Measurements from ENCODE around the gene CCR4.
"Not testable (repeated sequence)": the region's sequence is repeated elsewhere in the genome, so short reads cannot be mapped to it uniquely, and the experiment has no call there.

The CCR4 gene

GRCh38 chr3:32951410-32951811 lies at the start of gene CCR4:
CCR4 (plus strand) TSS chr3:32951644; CDS start chr3:32953423, 1,779 bp downstream.
- no peak for DNase-seq

- not testable (repeated sequence) for DNase-seq
Measured at GRCh38 chr3:32902887-32903371, 48.5 kb upstream of the CCR4 start.

GRCh38 chr3:32903953-32904352 lies 47.5 kb upstream of the CCR4 start:
- DNase-seq: no peak

DNA sequence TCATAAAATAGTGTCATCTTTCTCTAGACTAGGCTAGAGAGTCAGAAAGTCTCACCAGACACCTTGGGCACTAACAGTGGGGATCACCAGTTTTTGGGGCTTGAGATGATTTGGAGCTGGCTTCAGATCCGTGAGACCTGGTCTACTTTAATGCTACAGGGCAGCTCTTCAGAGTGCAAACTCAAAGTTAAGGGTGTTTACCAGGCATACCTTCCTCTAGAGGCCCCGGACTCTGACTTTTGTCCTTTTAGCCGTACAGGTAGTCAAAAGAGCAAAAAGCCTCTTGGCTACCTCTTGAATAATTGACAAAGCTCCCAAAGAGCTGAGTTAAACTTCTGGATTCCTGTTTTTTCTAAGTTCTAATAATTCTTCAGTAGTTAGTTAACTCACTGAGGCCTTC lies 41.4 kb upstream of the CCR4 start:
- DNase-seq: no peak

DNA sequence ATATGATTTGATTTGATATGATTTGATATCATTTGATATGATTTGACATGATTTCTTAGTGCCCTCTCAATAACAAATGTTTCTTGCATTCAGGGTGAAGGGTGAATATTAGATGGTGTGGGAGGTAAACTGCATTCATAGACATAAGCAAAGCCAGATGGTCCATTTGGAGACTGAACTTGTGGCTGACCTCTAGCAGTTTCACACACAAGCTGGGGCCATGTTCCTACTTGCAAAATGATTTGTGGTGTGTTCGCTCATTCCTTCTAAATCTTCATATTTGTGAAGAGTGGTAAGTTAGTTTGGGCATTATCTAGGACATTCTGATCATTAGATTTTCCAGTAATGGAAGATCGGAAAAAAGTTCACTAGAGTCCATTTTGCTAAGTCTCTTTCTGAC lies 40.5 kb upstream of the CCR4 start:
- no peak for DNase-seq

DNA sequence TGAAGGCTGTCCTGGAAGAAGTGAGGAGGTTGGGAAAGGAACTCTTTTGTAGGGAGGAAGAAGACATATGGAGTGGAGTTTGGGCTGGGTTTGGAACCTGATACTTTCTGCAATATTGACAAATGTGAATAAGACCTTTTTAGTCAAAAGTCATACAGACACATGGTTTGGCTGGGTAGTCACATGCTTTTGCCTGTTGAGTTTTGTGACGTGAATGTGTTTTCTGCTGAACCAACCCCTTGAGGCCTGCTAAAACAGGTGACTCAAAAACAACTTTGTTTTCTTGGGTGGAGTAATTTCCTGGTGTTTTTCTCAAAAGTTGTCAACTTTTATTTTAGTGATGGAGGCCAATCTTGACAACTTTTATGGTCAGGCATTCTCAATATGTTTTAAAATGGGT lies 39.4 kb upstream of the CCR4 start:
- no peak for DNase-seq

DNA sequence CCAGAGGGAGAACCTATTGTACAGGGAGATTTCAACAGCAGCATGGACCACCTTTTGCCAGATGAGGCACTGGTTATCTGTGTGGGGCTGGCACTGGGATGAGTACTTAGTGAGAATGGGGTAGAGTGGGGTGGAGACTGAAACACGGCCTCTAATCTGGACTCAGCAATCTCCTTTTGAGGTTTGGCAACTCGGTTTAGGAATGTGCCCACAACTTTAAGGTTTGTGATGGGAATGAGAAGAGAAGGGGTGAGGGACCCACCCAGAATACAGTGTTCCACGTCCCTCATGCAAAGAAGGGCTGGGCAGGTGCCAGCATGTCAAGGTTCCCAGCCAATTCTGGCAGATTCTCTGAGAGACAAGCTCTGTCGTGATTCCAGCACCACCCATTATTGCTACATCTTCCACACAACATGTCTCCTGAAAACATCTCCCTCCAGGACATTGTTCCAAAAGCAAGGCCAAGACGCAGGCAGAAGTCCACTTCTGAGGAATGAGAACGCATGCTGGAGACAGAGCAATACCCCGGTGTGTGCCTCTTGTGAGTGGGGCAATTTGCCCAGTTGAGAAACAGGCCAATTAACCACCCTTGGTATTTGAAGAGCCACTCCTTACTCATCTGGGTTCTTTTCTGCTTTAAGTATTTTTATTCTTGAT lies 37.5 kb upstream of the CCR4 start:
- no peak for DNase-seq

GRCh38 chr3:32919920-32920319 lies 31.5 kb upstream of the CCR4 start:
- no peak for DNase-seq

GRCh38 chr3:32922078-32922477 lies 29.4 kb upstream of the CCR4 start:
- DNase-seq: no peak

- DNase-seq: no peak
Measured at GRCh38 chr3:32930161-32930560, 21.3 kb upstream of the CCR4 start.

GRCh38 chr3:32931273-32931672 lies 20.2 kb upstream of the CCR4 start:
- DNase-seq: not testable (repeated sequence)

GRCh38 chr3:32934150-32934742 lies 17.2 kb upstream of the CCR4 start:
- DNase-seq: no peak

DNA sequence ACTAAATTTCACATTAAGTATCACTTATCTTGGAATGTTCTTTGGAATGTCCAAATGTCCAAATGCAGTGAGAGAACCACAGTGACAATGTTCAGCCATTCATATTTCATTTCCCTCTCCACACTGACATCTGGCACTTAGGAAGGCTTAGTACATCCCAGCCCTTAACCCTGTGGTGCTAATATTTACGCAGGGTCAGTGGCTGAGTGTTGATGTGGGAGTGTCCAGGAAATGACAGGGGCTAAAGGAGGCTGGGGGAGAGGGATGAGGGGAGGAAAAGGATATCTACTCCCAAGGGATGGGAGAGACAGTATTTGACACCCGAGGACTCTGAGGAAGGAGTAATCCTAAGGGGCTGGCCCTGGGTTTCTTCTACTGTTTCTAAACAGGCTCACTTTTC lies 14.1 kb upstream of the CCR4 start:
- DNase-seq: no peak

DNA sequence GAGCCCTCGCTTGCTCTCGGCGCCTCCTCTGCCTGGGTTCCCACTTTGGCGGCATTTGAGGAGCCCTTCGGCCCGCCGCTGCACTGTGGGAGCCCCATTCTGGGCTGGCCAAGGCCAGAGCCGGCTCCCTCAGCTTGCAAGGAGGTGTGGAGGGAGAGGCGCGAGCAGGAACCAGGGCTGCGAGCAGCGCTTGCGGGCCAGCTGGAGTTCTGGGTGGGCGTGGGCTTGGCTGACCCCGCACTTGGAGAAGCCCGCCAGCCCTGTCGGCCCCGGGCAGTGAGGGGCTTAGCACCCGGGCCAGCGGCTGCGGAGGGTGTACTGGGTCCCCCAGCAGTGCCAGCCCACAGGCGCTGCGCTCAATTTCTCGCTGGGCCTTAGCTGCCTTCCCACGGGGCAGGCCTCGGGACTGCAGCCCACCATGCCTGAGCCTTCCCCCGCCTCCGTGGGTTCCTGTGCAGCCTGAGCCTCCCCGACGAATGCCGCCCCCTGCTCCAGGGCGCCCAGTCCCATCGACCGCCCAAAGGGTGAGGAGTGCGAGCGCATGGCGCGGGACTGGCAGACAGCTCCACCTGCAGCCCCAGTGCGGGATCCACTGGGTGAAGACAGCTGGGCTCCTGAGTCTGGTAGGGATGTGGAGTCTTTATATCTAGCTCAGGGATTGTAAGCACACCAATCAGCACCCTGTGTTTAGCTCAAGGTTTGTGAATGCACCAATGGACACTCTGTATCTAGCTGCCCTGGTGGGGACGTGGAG lies 11.7 kb upstream of the CCR4 start:
- not testable (repeated sequence) for DNase-seq

DNA sequence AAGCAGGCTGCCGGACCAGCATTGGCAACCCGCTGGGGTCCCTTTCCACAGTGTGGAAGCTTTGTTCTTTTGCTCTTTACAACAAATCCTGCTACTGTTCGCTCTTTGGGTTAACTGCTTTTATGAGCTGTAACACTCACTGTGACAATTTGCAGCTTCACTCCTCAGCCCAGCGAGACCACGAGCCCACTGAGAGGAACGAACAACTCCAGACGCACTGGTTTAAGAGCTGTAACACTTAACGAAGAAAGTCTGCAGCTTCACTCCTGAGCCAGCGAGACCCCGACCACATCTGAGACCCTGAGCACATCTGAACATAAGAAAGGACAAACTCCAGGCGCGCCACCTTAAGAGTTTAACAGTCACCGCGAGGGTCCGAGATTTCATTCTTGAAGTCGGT lies 10.7 kb upstream of the CCR4 start:
- no peak for DNase-seq

- no peak for DNase-seq
Measured at GRCh38 chr3:32945136-32945535, 6.3 kb upstream of the CCR4 start.

GRCh38 chr3:32945598-32945997 lies 5.8 kb upstream of the CCR4 start:
- DNase-seq: not testable (repeated sequence)

DNA sequence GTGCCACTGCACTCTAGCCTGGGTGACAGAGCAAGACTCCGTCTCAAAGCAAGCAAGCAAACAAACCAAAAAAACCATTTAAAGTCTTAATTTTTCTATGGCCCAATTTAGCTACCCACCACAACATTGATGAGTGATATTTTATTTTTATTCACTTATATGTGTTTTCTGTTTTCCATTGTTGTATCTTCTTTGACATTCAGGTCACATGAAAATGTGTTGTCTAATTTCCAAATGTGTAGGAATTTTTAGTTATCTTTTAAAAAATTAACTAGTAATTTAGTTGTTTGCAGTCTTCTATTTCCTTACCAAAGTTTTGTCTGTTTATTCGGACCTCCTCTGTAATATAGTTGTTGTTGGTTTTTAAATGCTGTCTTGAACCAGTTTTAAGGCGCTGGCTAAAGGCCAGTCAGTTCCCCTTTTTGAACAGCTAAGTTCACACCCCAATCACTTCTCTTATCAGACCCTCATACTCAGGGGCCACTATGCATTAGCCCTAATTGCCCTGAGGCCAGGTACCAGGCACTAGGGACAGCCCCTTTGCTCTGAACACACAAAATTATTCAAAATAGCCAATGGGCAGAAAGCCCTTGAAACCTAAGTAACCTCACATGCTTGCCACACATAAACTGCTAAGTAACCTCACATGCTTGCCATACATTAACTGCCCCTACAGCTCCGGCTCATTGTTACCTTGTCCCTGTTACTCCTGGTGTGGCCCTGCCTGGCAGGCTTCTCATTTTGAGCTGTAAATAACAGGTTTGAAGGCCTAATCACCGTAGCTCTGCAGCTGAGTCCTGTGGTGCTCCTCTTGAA lies 4.3 kb upstream of the CCR4 start:
- no peak for DNase-seq

DNA sequence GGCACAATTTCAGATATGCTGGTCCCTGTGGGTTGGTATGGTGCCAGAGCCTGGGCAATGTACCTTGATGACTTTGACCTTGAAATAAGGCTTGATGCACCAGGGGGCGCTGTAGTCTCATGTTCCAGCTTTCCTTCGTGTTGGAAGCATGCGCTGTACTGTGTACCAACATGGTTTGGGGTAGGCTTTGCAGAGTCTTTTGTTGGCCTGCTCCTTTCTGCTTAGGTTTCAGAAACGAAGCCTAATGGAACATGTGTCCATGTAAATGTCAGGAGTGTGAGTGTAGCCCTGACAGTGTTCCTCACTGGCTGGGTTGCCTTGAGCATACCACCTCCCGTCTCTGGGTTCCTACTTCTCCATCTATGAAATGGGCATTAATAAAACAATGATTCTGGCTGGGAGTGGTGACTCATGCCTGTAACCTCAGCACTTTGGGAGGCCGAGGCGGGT lies 3.6 kb upstream of the CCR4 start:
- peak; percentile 53 for DNase-seq

DNA sequence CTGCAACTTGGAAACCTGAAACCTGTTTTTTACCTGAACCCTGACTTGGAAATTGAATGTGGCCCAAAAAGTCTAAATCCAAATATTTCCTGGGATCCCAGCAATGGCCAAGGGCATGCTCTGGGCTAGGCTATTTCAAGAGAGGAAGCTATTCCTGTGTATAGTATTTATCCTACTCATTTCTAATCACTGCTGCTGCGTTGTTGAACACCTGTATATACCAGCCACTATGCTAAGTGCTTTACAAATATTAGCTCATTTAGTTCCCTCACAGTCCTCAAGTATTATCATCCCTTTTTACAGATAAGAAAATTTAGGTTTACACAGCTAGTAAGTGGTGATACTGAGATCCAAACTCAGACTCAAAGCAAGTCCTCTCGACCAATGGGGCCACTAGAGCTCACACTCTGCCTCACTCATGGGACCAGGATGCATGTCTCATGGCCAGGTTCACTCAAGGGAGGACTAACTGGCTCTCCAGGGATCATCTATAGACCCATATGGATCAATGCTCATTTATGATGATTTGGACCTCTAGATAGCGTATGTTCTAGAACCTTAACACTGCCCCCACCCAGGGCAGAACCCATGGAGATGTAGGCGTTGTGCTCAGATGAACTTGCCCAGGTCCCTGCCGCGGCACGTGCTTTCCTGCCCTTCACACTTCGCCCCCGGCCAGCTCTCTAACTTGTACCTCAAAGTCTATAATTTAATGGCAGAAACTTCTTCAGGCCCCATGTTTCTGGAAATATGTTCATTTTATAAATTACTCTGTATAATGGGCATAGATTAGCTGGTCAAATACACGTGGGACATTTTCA lies 2.6 kb upstream of the CCR4 start:
- no peak for DNase-seq

GRCh38 chr3:32950516-32950915 lies 928 bp upstream of the CCR4 start:
- no peak for DNase-seq
